ENCODE data around the gene CCDC141.
"Not testable (repeated sequence)": the region's sequence is repeated elsewhere in the genome, so short reads cannot be mapped to it uniquely, and the experiment has no call there.

CCDC141 gene

GRCh38 chr2:179057737-179058136, 7.8 kb upstream of the CCDC141 start:
- no peak for TF ChIP-seq CTCF (IDR thresholded peaks at IDR 0.05; ENCODE audit: low read depth, low read length, poor library complexity, severe bottlenecking)
- TF ChIP-seq EZH2phosphoT487 (IDR thresholded peaks at IDR 0.05; ENCODE audit: borderline replicate concordance, low read length) = no peak
- Histone ChIP-seq H3K4me2 (ENCODE audit: low read length) (peak overlapping the region; percentile 70), H3K27ac (ENCODE audit: low read depth, low read length) (peak overlapping the region; percentile 88), H3K36me3 (ENCODE audit: control insufficient read depth, low read length) (no peaks in the 10 kb centered on the region), H4K20me1 (ENCODE audit: control insufficient read depth, insufficient read depth, low read depth, low read length) (no peaks in the 10 kb centered on the region), H3K9me2 (replicated peaks; ENCODE audit: control insufficient read depth, low read length) (no peaks in the 10 kb centered on the region), H3K79me2 (ENCODE audit: control insufficient read depth, low read length) (no peaks in the 10 kb centered on the region), H3K27me3 (ENCODE audit: control insufficient read depth, low read length) (no peaks in the 10 kb centered on the region), H3F3A (ENCODE audit: control insufficient read depth, insufficient read depth) (peaks cover 6% of the 10 kb centered on the region; the same call in 1 of the 2 replicates), H3K4me3 (ENCODE audit: low read length) (peak overlapping the region; percentile 58; the same call in 1 of the 2 replicates), H3K9me3 (ENCODE audit: control insufficient read depth, insufficient read depth, low read length) (no peaks in the 10 kb centered on the region), H3K4me1 (ENCODE audit: control insufficient read depth, low read length) (peaks cover 29% of the 10 kb centered on the region)

DNA sequence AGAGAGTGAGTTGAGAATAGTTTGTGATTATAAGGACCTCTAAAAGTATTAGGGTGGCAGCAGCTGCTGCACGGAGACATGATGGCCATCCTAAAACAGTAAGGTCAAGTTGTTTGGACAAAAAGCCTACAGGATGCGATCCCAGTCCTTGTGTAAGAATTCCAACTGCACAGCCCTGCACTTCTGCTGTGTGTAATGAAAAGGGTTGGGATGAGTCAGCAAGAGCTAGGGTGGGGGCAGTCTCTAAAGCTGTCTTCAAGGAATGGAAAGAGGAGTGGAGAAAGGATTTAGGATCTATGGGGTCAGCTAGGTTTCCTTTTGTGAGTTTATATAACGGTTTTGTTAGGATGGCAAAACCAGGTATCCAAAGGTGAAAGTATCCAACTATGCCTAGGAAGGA, 3.6 kb upstream of the CCDC141 start:
- not testable (repeated sequence) for H3K9me2 ChIP-seq (replicated peaks; ENCODE audit: control insufficient read depth, low read length); H3K27ac ChIP-seq (ENCODE audit: low read depth, low read length); H3K36me3 ChIP-seq (ENCODE audit: control insufficient read depth, low read length); H3K4me2 ChIP-seq (ENCODE audit: low read length); H4K20me1 ChIP-seq (ENCODE audit: control insufficient read depth, insufficient read depth, low read depth, low read length); H3K79me2 ChIP-seq (ENCODE audit: control insufficient read depth, low read length); H3K27me3 ChIP-seq (ENCODE audit: control insufficient read depth, low read length); H3K4me3 ChIP-seq (ENCODE audit: low read length); H3F3A ChIP-seq (ENCODE audit: control insufficient read depth, insufficient read depth); H3K9me3 ChIP-seq (ENCODE audit: control insufficient read depth, insufficient read depth, low read length)
- H3K4me1 ChIP-seq (ENCODE audit: control insufficient read depth, low read length) = peaks cover 42% of the 10 kb centered on the region

DNA sequence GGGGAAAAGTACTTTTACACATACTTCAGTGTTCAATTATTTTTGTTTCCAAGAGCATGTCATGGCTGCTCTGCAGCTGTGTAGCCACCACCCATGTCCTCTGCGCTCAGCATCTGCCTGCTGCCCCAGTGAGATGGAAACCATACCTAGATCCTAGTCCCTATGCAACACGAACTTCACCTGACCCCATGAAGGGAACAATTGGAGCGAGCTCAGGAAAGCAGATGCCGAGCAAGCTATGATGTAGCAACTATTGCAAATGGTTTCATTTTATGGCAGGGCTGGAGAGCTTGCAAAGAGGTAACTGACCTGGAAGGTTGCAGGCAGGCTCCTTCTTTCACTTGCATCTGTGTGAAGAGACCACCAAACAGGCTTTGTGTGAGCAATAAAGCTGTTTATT, 1.3 kb upstream of the CCDC141 start:
- Histone ChIP-seq H3K4me1 (ENCODE audit: control insufficient read depth, low read length) (peaks cover 50% of the 10 kb centered on the region), H3K4me2 (ENCODE audit: low read length) (no peak overlapping the region), H3F3A (ENCODE audit: control insufficient read depth, insufficient read depth) (no peaks in the 10 kb centered on the region; the same call in 1 of the 2 replicates), H4K20me1 (ENCODE audit: control insufficient read depth, insufficient read depth, low read depth, low read length) (no peaks in the 10 kb centered on the region), H3K27me3 (ENCODE audit: control insufficient read depth, low read length) (no peaks in the 10 kb centered on the region), H3K79me2 (ENCODE audit: control insufficient read depth, low read length) (no peaks in the 10 kb centered on the region), H3K9me2 (replicated peaks; ENCODE audit: control insufficient read depth, low read length) (no peaks in the 10 kb centered on the region), H3K9me3 (ENCODE audit: control insufficient read depth, insufficient read depth, low read length) (0 out of 2 replicates have a peak, but pooled peaks cover 2% of the 10 kb centered on the region), H3K27ac (ENCODE audit: low read depth, low read length) (no peak overlapping the region), H3K36me3 (ENCODE audit: control insufficient read depth, low read length) (peaks cover 8% of the 10 kb centered on the region), H3K4me3 (ENCODE audit: low read length) (no peak overlapping the region)
- no peak for TF ChIP-seq EZH2phosphoT487 (IDR thresholded peaks at IDR 0.05; ENCODE audit: borderline replicate concordance, low read length)
- no peak for TF ChIP-seq CTCF (IDR thresholded peaks at IDR 0.05; ENCODE audit: low read depth, low read length, poor library complexity, severe bottlenecking)

GRCh38 chr2:179050755-179051154, 818 bp upstream of the CCDC141 start:
- Histone ChIP-seq H3K9me3 (ENCODE audit: control insufficient read depth, insufficient read depth, low read length) (0 out of 2 replicates have a peak, but pooled peaks cover 4% of the 10 kb centered on the region), H3K27ac (ENCODE audit: low read depth, low read length) (no peak overlapping the region), H3F3A (ENCODE audit: control insufficient read depth, insufficient read depth) (no peaks in the 10 kb centered on the region; the same call in 1 of the 2 replicates), H3K79me2 (ENCODE audit: control insufficient read depth, low read length) (no peaks in the 10 kb centered on the region), H3K4me2 (ENCODE audit: low read length) (peak overlapping the region; percentile 88), H3K36me3 (ENCODE audit: control insufficient read depth, low read length) (peaks cover 13% of the 10 kb centered on the region), H3K4me1 (ENCODE audit: control insufficient read depth, low read length) (peaks cover 54% of the 10 kb centered on the region), H3K27me3 (ENCODE audit: control insufficient read depth, low read length) (no peaks in the 10 kb centered on the region), H4K20me1 (ENCODE audit: control insufficient read depth, insufficient read depth, low read depth, low read length) (no peaks in the 10 kb centered on the region), H3K9me2 (replicated peaks; ENCODE audit: control insufficient read depth, low read length) (no peaks in the 10 kb centered on the region), H3K4me3 (ENCODE audit: low read length) (no peak overlapping the region)
- no peak for TF ChIP-seq EZH2phosphoT487 (IDR thresholded peaks at IDR 0.05; ENCODE audit: borderline replicate concordance, low read length)
- no peak for TF ChIP-seq CTCF (IDR thresholded peaks at IDR 0.05; ENCODE audit: low read depth, low read length, poor library complexity, severe bottlenecking)
